Stimulated activated CD8-positive, alpha-beta memory T cell treated with anti-CD3 and anti-CD28 coated beads, Interleukin-7, amount 100 ng/mL, for 48 hours (primary cell): ENCODE measurements around the gene JAZF1.

Experiments
- DNase-seq, 2 donors: peaks; one replicate each; pipeline ENCODE4 v3.0.0-alpha.2; 2020; ENCODE audit warnings: low read depth in 1 of 2; ENCODE audit errors: extremely low read depth in 1 of 2

Gene JAZF1

GRCh38 chr7:28168393-28169158, 12.0 kb downstream of the JAZF1 start:
- no peak for DNase-seq

GRCh38 chr7:28166982-28167715, 13.4 kb downstream of the JAZF1 start:
- no peak for DNase-seq

- no peak for DNase-seq
These were observed 14.3 kb downstream of the JAZF1 start for GRCh38 chr7:28165961-28166955.

GRCh38 chr7:28165261-28165660, 15.3 kb downstream of the JAZF1 start:
- no peak for DNase-seq

GRCh38 chr7:28163949-28164348, 16.6 kb downstream of the JAZF1 start:
- no peak for DNase-seq

- no peak for DNase-seq
These were observed 19.3 kb downstream of the JAZF1 start for GRCh38 chr7:28161331-28161730.

- no peak for DNase-seq
These were observed 20.0 kb downstream of the JAZF1 start for GRCh38 chr7:28160551-28160991.

- no peak for DNase-seq
These were observed 22.7 kb downstream of the JAZF1 start for GRCh38 chr7:28157831-28158416.

GRCh38 chr7:28157076-28157745, 23.4 kb downstream of the JAZF1 start:
- no peak for DNase-seq

GRCh38 chr7:28156401-28156800, 24.2 kb downstream of the JAZF1 start:
- no peak for DNase-seq

GRCh38 chr7:28155964-28156363, 24.6 kb downstream of the JAZF1 start:
- no peak for DNase-seq

GRCh38 chr7:28155019-28155660, 25.5 kb downstream of the JAZF1 start:
- DNase-seq, result no peak

GRCh38 chr7:28152594-28152993, 28.0 kb downstream of the JAZF1 start:
- no peak for DNase-seq

GRCh38 chr7:28151965-28152364, 28.6 kb downstream of the JAZF1 start:
- no peak for DNase-seq

GRCh38 chr7:28149291-28150101, 31.1 kb downstream of the JAZF1 start:
- no peak for DNase-seq

GRCh38 chr7:28145931-28146330, 34.7 kb downstream of the JAZF1 start:
- DNase-seq, result no peak

- no peak for DNase-seq
These were observed 35.4 kb downstream of the JAZF1 start for GRCh38 chr7:28145090-28145626.

GRCh38 chr7:28144266-28144665, 36.3 kb downstream of the JAZF1 start:
- no peak for DNase-seq

GRCh38 chr7:28142650-28143049, 37.9 kb downstream of the JAZF1 start:
- DNase-seq, result no peak
